ENCODE results near the gene PPRC1. TPM values are rescaled to one million over a fixed set of nuclear protein-coding genes. Genes with fewer than 3 reads are reported as not detected.

The PPRC1 gene
- total RNA-seq, 2 experiments from 2014 or later: 22.0 to 22.9 TPM

- Mint-ChIP-seq H3K27ac (no peak overlapping the region), H3K4me1 (ENCODE audit: low read depth) (no peaks in the 10 kb centered on the region), H3K4me3 (no peak overlapping the region), H3K27me3 (no peaks in the 10 kb centered on the region), H3K36me3 (ENCODE audit: low read depth) (no peaks in the 10 kb centered on the region), H3K9me3 (no peaks in the 10 kb centered on the region)
- POLR2A ChIA-PET: no interaction called here
- Histone ChIP-seq H3K27ac (ENCODE audit: low read depth in 1 of 2, low read length in 2 of 2) (no peak overlapping the region), H3K4me3 (ENCODE audit: low read length) (no peak overlapping the region), H3K9me3 (ENCODE audit: control insufficient read depth in 1 of 2, insufficient read depth in 1 of 2, low read length in 2 of 2) (no peaks in the 10 kb centered on the region), H3K36me3 (ENCODE audit: insufficient read depth, low read length) (no peaks in the 10 kb centered on the region), H3K4me1 (ENCODE audit: insufficient read depth, low read length) (no peaks in the 10 kb centered on the region), H3K27me3 (ENCODE audit: control insufficient read depth in 1 of 2, insufficient read depth in 2 of 2, low read length in 2 of 2) (no peaks in the 10 kb centered on the region)
- DNase-seq (no peak), ATAC-seq (ENCODE audit: poor library complexity) (no peak)
- CTCF ChIA-PET: no interaction called here
- intact Hi-C loops (cut with DNase I, micrococcal nuclease): no loop called here
- no peak for TF ChIP-seq CTCF (IDR thresholded peaks at IDR 0.05)
These were observed 46.6 kb upstream of the PPRC1 start for GRCh38 chr10:102086196-102086595.

- Mint-ChIP-seq H3K27ac (no peak overlapping the region), H3K27me3 (no peaks in the 10 kb centered on the region), H3K9me3 (no peaks in the 10 kb centered on the region), H3K4me3 (no peak overlapping the region), H3K36me3 (ENCODE audit: low read depth) (no peaks in the 10 kb centered on the region), H3K4me1 (ENCODE audit: low read depth) (no peaks in the 10 kb centered on the region)
- Histone ChIP-seq H3K27me3 (ENCODE audit: control insufficient read depth in 1 of 2, insufficient read depth in 2 of 2, low read length in 2 of 2) (no peaks in the 10 kb centered on the region), H3K36me3 (ENCODE audit: insufficient read depth, low read length) (no peaks in the 10 kb centered on the region), H3K4me1 (ENCODE audit: insufficient read depth, low read length) (no peaks in the 10 kb centered on the region), H3K4me3 (ENCODE audit: low read length) (no peak overlapping the region), H3K9me3 (ENCODE audit: control insufficient read depth in 1 of 2, insufficient read depth in 1 of 2, low read length in 2 of 2) (no peaks in the 10 kb centered on the region), H3K27ac (ENCODE audit: low read depth in 1 of 2, low read length in 2 of 2) (no peak overlapping the region)
- ChIA-PET CTCF (no interaction called here), POLR2A (no interaction called here)
- intact Hi-C loops (cut with DNase I, micrococcal nuclease): no loop called here
- ATAC-seq (ENCODE audit: poor library complexity) (no peak), DNase-seq (no peak)
- TF ChIP-seq CTCF (IDR thresholded peaks at IDR 0.05): no peak
These were observed 42.1 kb upstream of the PPRC1 start for GRCh38 chr10:102090772-102091171.

- Histone ChIP-seq H3K4me1 (ENCODE audit: insufficient read depth, low read length) (no peaks in the 10 kb centered on the region), H3K9me3 (ENCODE audit: control insufficient read depth in 1 of 2, insufficient read depth in 1 of 2, low read length in 2 of 2) (no peaks in the 10 kb centered on the region), H3K27me3 (ENCODE audit: control insufficient read depth in 1 of 2, insufficient read depth in 2 of 2, low read length in 2 of 2) (no peaks in the 10 kb centered on the region), H3K36me3 (ENCODE audit: insufficient read depth, low read length) (peaks cover 4% of the 10 kb centered on the region), H3K27ac (ENCODE audit: low read depth in 1 of 2, low read length in 2 of 2) (no peak overlapping the region), H3K4me3 (ENCODE audit: low read length) (no peak overlapping the region)
- Mint-ChIP-seq H3K36me3 (ENCODE audit: low read depth) (peaks cover 4% of the 10 kb centered on the region), H3K27ac (no peak overlapping the region), H3K4me3 (no peak overlapping the region), H3K27me3 (no peaks in the 10 kb centered on the region), H3K4me1 (ENCODE audit: low read depth) (no peaks in the 10 kb centered on the region), H3K9me3 (no peaks in the 10 kb centered on the region)
- no peak for TF ChIP-seq CTCF (IDR thresholded peaks at IDR 0.05)
- DNase-seq (no peak), ATAC-seq (ENCODE audit: poor library complexity) (no peak)
- CTCF ChIA-PET: no interaction called here
- POLR2A ChIA-PET: no interaction called here
- intact Hi-C loops (cut with DNase I, micrococcal nuclease): no loop called here
These were observed 36.4 kb upstream of the PPRC1 start for GRCh38 chr10:102096449-102096848.
